Activated naive CD8-positive, alpha-beta T cell treated with anti-CD3 and anti-CD28 coated beads, Interleukin-2, amount 50 U/mL, for 24 hours (primary cell): ENCODE measurements around the gene C21orf91.
"Not testable (repeated sequence)": the region's sequence is repeated elsewhere in the genome, so short reads cannot be mapped to it uniquely, and the experiment has no call there.

ENCODE experiments used
- ATAC-seq: fragments of 150-1000 bp; cut with Tn5 transposase; one replicate; pipeline ENCODE4 v1.10.0; 2021
- DNase-seq: peaks from one replicate; pipeline ENCODE4 v3.0.0; 2021
- H3K27ac Mint-ChIP-seq: one replicate; pipeline ENCODE4 v1.8.0; 2021; ENCODE audit warnings: mild to moderate bottlenecking, mixed read lengths
- H3K27me3 Mint-ChIP-seq: one replicate; pipeline ENCODE4 v1.8.0; 2021; ENCODE audit warnings: mixed read lengths
- H3K36me3 Mint-ChIP-seq: one replicate; pipeline ENCODE4 v1.8.0; 2021; ENCODE audit warnings: low read depth, mixed read lengths
- H3K4me1 Mint-ChIP-seq: one replicate; pipeline ENCODE4 v1.8.0; 2021; ENCODE audit warnings: mixed read lengths
- H3K4me3 Mint-ChIP-seq: one replicate; pipeline ENCODE4 v1.8.0; 2021; ENCODE audit warnings: mild to moderate bottlenecking, moderate library complexity, mixed read lengths
- H3K9me3 Mint-ChIP-seq: one replicate; pipeline ENCODE4 v1.8.0; 2021; ENCODE audit warnings: mixed read lengths

C21orf91 gene

GRCh38 chr21:17777072-17777765, 41.9 kb downstream of the C21orf91 start:
- Mint-ChIP-seq H3K4me3 (peak overlapping the region; percentile 39), H3K27me3 (no peaks in the 10 kb centered on the region), H3K9me3 (peaks cover 10% of the 10 kb centered on the region), H3K27ac (peak overlapping the region; percentile 79), H3K36me3 (peaks cover 4% of the 10 kb centered on the region), H3K4me1 (peaks cover 74% of the 10 kb centered on the region)
- ATAC-seq (peak; percentile 64), DNase-seq (no peak)

DNA sequence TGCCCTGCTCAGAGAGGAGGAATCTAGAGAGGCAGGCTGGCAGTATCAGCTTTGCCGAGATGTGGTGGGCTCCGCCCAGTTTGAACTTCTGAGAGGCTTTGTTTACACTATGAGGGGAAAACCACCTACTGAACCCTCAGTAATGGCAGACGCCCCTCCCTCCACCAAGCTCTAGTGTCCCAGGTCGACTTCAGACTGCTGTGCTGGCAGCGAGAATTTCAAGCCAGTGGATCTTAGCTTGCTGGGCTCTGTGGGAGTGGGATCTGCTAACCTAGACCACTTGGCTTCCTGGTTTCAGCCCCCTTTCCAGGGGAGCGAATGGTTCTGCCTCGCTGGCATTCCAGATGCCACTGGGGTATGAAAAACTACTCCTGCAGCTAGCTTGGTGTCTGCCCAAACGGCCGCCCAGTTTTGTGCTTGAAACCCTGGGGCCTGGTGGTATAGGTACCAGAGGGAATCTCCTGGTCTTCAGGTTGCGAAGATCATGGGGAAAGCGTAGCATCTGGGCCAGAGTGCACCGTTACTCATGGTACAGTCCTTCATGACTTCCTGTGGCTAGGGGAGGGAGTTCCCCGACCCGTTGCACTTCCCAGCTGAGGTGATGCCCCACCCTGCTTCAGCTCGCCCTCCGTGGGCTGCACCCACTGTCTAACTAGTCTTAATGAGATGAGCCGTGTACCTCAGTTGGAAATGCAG, 43.6 kb downstream of the C21orf91 start:
- peak; percentile 92 for ATAC-seq
- peak; percentile 69 for DNase-seq
- peaks cover 58% of the 10 kb centered on the region for H3K4me1 Mint-ChIP-seq
- no peaks in the 10 kb centered on the region for H3K27me3 Mint-ChIP-seq
- H3K9me3 Mint-ChIP-seq = peaks cover 23% of the 10 kb centered on the region
- H3K4me3 Mint-ChIP-seq = peak overlapping the region; percentile 47
- peaks cover 8% of the 10 kb centered on the region for H3K36me3 Mint-ChIP-seq
- peak overlapping the region; percentile 67 for H3K27ac Mint-ChIP-seq

DNA sequence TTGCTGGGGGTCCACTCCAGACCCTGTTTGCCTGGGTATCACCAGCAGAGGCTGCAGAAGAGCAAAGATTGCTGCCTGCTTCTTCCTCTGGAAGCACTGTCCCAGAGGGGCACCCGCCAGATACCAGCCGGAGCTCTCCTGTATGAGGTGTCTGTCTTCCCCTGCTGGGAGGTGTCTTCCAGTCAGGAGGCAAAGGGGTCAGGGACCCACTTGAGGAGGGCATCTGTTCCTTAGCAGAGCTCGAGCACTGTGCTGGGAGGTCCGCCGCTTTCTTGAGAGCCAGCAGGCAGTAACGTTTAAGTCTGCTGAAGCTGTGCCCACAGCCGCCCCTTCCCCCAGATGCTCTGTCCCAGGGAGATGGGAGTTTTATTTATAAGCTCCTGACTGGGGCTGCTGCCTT, 44.1 kb downstream of the C21orf91 start:
- ATAC-seq, DNase-seq, H3K27me3 Mint-ChIP-seq, H3K36me3 Mint-ChIP-seq: not testable (repeated sequence)
- Mint-ChIP-seq H3K4me3 (peak overlapping the region; percentile 47), H3K9me3 (peaks cover 23% of the 10 kb centered on the region), H3K27ac (peak overlapping the region; percentile 67), H3K4me1 (peaks cover 52% of the 10 kb centered on the region)

- Mint-ChIP-seq H3K36me3 (peaks cover 5% of the 10 kb centered on the region), H3K9me3 (peaks cover 22% of the 10 kb centered on the region), H3K27me3 (no peaks in the 10 kb centered on the region), H3K4me3 (no peak overlapping the region), H3K4me1 (peaks cover 4% of the 10 kb centered on the region), H3K27ac (no peak overlapping the region)
- DNase-seq (no peak), ATAC-seq (no peak)
These were observed 49.7 kb downstream of the C21orf91 start for GRCh38 chr21:17769447-17769845.

- no peak for DNase-seq
- Mint-ChIP-seq H3K27ac (no peak overlapping the region), H3K36me3 (peaks cover 4% of the 10 kb centered on the region), H3K9me3 (peaks cover 17% of the 10 kb centered on the region), H3K4me3 (no peak overlapping the region), H3K4me1 (peaks cover under 1% of the 10 kb centered on the region), H3K27me3 (no peaks in the 10 kb centered on the region)
- ATAC-seq = no peak
These were observed 50.2 kb downstream of the C21orf91 start for GRCh38 chr21:17768840-17769446.

DNA sequence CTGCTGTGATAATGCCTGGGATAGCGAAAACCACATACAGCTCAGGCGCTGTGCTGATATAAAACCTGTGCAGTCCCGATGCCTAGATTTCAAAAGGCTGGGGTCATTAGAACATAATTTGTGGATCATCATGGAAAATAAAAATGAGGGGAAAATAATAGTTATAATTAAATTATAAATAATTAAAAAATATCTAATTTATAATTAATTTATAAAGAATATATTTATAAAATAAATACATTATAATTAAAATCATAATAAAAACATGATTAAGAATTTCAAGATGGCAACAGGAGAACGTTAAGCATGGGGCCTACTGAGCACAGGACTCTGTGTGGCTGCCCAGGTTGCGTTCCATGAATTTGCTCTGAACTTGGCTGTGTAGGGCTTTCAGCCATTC, 53.9 kb downstream of the C21orf91 start:
- H3K4me1 Mint-ChIP-seq = no peaks in the 10 kb centered on the region

DNA sequence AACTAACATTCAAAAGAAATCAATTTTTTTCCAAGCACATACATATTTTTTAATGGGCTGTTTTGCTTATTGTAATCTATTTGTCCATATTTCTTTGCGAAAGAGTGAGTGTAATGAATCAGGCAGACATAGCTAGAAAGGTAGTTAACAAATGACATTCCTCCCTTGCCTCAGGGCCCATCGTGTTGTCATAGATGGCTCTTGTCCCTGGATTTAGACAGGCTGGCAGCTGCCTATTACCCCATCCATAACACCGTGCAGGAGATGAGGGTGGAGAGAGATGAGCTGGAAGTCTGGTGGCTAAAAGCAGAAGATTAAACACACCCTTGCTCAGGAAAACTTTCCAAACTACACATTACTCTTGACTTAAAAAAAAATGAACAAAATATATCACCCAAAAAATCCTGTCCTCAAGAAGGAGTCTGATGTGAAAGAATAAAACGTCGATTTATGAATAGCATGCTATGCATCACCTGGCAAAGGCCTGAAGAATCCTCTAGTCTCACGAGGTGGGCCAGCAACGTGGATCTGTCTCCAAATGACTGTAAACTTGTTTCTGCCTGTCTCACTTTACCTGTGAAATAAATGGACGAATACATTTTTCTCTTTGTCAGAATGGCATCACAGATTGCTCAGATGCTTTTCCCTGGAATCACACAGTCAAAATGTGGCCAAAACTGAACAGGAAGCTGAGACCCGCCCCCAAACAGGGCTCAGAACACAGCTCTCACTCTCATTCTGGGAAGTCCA, 55.7 kb downstream of the C21orf91 start:
- no peaks in the 10 kb centered on the region for H3K9me3 Mint-ChIP-seq

More for the DNA sequence above, 53.9 kb downstream of the C21orf91 start:
- no peaks in the 10 kb centered on the region for H3K9me3 Mint-ChIP-seq
- no peak overlapping the region for H3K27ac Mint-ChIP-seq
- H3K27me3 Mint-ChIP-seq = no peaks in the 10 kb centered on the region
- H3K36me3 Mint-ChIP-seq = no peaks in the 10 kb centered on the region
- DNase-seq = no peak
- H3K4me3 Mint-ChIP-seq = no peak overlapping the region
- no peak for ATAC-seq

DNA sequence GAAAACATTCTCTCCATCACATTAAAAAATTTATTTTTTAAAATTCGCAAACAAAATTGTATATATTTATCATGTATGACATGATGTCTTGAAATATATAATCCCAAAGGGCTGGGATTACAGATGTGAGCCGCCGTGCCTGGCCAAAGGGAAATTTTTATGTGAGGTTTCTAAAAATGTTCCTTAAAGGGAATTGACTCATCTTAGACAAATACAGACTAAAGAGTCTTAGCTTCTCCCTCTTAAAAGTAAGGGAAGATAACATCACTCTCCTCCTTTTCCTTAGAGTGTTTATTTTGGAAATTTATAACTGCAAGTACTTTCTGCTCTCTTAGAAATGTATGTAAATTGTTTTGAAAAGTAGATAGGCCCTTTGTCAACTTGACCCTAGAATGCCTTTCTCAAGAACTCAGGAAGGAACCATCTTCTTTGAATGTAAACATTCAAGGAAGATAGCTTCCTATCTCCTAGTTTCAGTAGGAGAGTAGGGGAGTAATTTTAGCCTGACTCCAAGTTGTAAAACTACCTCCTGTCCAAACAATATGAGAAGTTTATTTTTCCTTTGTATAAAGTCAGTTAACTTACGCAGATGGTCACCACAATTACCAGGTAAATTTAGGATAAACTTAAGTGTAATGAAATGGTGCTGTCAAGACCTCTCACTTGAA, 59.5 kb downstream of the C21orf91 start:
- Mint-ChIP-seq H3K36me3 (no peaks in the 10 kb centered on the region), H3K4me3 (no peak overlapping the region), H3K27ac (no peak overlapping the region), H3K27me3 (no peaks in the 10 kb centered on the region), H3K4me1 (no peaks in the 10 kb centered on the region), H3K9me3 (no peaks in the 10 kb centered on the region)
- ATAC-seq (no peak), DNase-seq (no peak)

More for the DNA sequence above, 55.7 kb downstream of the C21orf91 start:
- DNase-seq (no peak), ATAC-seq (no peak)
- H3K4me1 Mint-ChIP-seq = no peaks in the 10 kb centered on the region
- H3K4me3 Mint-ChIP-seq = no peak overlapping the region
- H3K27me3 Mint-ChIP-seq = no peaks in the 10 kb centered on the region
- H3K36me3 Mint-ChIP-seq = no peaks in the 10 kb centered on the region
- no peak overlapping the region for H3K27ac Mint-ChIP-seq

DNA sequence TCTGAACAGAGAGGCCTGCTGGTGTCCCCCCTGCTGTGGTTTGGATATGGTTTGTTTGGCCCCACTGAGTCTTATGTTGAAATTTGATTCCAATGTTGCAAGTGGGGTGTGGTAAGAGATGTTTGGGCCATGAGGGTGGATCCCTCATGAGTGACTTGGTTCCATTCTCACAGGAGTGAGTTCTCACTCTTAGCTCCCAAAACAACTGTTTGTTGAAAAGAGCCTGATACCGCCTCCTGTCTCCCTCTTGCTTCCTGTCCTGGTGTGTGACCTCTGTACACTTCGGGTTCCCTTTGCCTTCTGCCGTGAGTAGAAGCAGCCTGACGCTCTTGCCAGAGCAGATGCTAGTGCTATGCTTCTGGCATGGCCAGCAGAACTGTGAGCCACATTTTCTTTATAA, 60.5 kb downstream of the C21orf91 start:
- no peak for DNase-seq
- Mint-ChIP-seq H3K9me3 (no peaks in the 10 kb centered on the region), H3K36me3 (no peaks in the 10 kb centered on the region), H3K4me3 (no peak overlapping the region), H3K27ac (no peak overlapping the region), H3K27me3 (no peaks in the 10 kb centered on the region), H3K4me1 (no peaks in the 10 kb centered on the region)
- no peak for ATAC-seq

DNA sequence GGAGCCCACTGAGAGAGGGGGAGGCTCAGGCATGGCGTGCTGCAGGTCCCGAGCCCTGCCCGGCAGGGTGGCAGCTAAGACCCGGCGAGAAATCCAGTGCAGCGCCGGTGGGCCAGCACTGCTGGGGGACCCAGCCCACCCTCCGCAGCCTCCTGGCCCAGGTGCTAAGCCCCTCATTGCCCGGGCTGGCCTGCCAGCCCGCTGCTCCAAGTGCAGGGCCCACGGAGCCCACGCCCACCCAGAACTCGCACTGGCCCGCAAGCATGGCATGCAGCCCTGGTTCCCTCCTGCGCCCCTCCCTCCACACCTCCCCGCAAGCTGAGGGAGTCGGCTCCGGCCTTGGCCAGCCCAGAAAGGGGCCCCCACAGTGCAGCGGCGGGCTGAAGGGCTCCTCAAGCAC, 61.5 kb downstream of the C21orf91 start:
- no peak for ATAC-seq
- no peaks in the 10 kb centered on the region for H3K27me3 Mint-ChIP-seq
- no peak overlapping the region for H3K27ac Mint-ChIP-seq
- H3K36me3 Mint-ChIP-seq = no peaks in the 10 kb centered on the region
- H3K9me3 Mint-ChIP-seq = no peaks in the 10 kb centered on the region
- H3K4me1 Mint-ChIP-seq = no peaks in the 10 kb centered on the region
- no peak for DNase-seq
- H3K4me3 Mint-ChIP-seq = no peak overlapping the region

- Mint-ChIP-seq H3K4me3 (no peak overlapping the region), H3K27ac (no peak overlapping the region), H3K36me3 (no peaks in the 10 kb centered on the region), H3K4me1 (no peaks in the 10 kb centered on the region), H3K9me3 (no peaks in the 10 kb centered on the region), H3K27me3 (no peaks in the 10 kb centered on the region)
- DNase-seq (no peak), ATAC-seq (no peak)
These were observed 65.4 kb downstream of the C21orf91 start for GRCh38 chr21:17753736-17754135.

DNA sequence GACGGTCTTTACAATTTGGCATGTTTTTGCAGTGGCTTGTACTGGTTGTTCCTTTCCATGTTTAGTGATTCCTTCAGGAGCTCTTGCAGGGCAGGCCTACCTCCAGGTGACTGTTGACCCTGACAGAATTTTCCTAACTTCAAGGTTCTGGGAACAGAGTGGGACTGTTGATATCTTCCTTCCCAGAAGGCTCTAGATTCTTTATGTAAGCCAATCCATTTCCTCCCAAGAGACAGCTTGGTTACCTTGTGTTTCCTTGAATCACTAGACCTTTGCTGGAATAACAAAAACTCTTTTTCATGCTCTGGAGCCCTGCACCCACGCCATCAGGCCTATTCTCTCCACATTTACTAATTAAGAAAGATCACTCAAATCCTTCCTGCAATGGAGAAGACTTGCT, 67.0 kb downstream of the C21orf91 start:
- H3K4me1 Mint-ChIP-seq = no peaks in the 10 kb centered on the region
- ATAC-seq = no peak
- no peak for DNase-seq
- no peaks in the 10 kb centered on the region for H3K9me3 Mint-ChIP-seq
- H3K36me3 Mint-ChIP-seq = no peaks in the 10 kb centered on the region
- H3K27me3 Mint-ChIP-seq = no peaks in the 10 kb centered on the region
- no peak overlapping the region for H3K4me3 Mint-ChIP-seq
- no peak overlapping the region for H3K27ac Mint-ChIP-seq

- DNase-seq (no peak), ATAC-seq (peak; percentile 43)
- Mint-ChIP-seq H3K27ac (no peak overlapping the region), H3K9me3 (peaks cover 3% of the 10 kb centered on the region), H3K4me3 (no peak overlapping the region), H3K36me3 (no peaks in the 10 kb centered on the region), H3K27me3 (no peaks in the 10 kb centered on the region), H3K4me1 (peaks cover 6% of the 10 kb centered on the region)
These were observed 72.2 kb downstream of the C21orf91 start for GRCh38 chr21:17746920-17747319.

DNA sequence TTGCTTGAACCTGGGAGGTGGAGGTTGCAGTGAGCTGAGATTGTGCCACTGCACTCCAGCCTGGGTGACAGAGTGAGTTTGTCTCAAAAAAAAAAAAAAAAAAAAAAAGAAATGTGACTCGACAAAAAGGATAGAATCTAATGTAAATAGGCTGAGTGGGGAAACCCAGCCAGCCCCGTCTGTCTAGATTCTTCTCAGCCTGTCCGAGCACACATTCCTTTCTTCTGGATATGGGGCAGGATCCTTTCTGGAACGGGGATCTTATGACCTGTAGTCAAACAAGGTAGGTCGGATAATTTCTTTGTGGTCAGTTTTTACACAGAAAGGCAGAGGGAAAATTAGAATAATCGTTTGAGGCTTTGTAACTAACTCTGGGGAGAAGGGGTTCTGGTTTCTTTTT, 74.1 kb downstream of the C21orf91 start:
- no peak overlapping the region for H3K4me3 Mint-ChIP-seq
- no peaks in the 10 kb centered on the region for H3K27me3 Mint-ChIP-seq
- no peak overlapping the region for H3K27ac Mint-ChIP-seq
- DNase-seq (no peak), ATAC-seq (no peak)
- H3K4me1 Mint-ChIP-seq = peaks cover 15% of the 10 kb centered on the region
- H3K9me3 Mint-ChIP-seq = peaks cover 3% of the 10 kb centered on the region
- no peaks in the 10 kb centered on the region for H3K36me3 Mint-ChIP-seq
